Activated T-cell treated with anti-CD3 and anti-CD28 coated beads, Interleukin-2, amount 50 U/mL, for 4 hours (primary cell): ENCODE results near the gene ZCCHC13. TPM values are rescaled to one million over a fixed set of nuclear protein-coding genes. Genes with fewer than 3 reads are reported as not detected.

Experiments used
- ATAC-seq, 2 donors: fragments of 200-7000 bp; cut with Tn5 transposase; one replicate each; pipeline ENCODE4 v1.10.0; 2021
- DNase-seq: peaks from one replicate; pipeline ENCODE4 v3.0.0-alpha.2; 2020
- H3K27me3 Mint-ChIP-seq: one replicate; pipeline ENCODE4 v1.8.0; 2021; ENCODE audit warnings: low read depth, mixed read lengths
- H3K36me3 Mint-ChIP-seq: one replicate; pipeline ENCODE4 v1.8.0; 2022; ENCODE audit warnings: mixed read lengths; ENCODE audit not compliant: insufficient read depth
- H3K4me1 Mint-ChIP-seq: one replicate; pipeline ENCODE4 v1.8.0; 2021; ENCODE audit warnings: low read depth, mixed read lengths
- H3K4me3 Mint-ChIP-seq: one replicate; pipeline ENCODE4 v1.8.0; 2021; ENCODE audit warnings: mild to moderate bottlenecking, moderate library complexity, mixed read lengths
- H3K9me3 Mint-ChIP-seq: one replicate; pipeline ENCODE4 v1.8.0; 2021; ENCODE audit warnings: mixed read lengths
- total RNA-seq, 3 donors: library from RNA; stranded (reverse); gene quantifications; one replicate each; pipeline ENCODE4 v1.2.1, GENCODE V29; 2021

The ZCCHC13 gene
- total RNA-seq, 3 donors from 2014 or later, result not detected

GRCh38 chrX:74343343-74344279 lies 39.6 kb downstream of the ZCCHC13 start:
- peak; percentile 80 for ATAC-seq

GRCh38 chrX:74344280-74344622 lies 40.3 kb downstream of the ZCCHC13 start:
- H3K36me3 Mint-ChIP-seq, result no peaks in the 10 kb centered on the region
- peaks cover 4% of the 10 kb centered on the region for H3K27me3 Mint-ChIP-seq
- ATAC-seq (no peak), DNase-seq (no peak)
- no peaks in the 10 kb centered on the region for H3K9me3 Mint-ChIP-seq
- H3K4me1 Mint-ChIP-seq, result peaks cover 4% of the 10 kb centered on the region
- no peak overlapping the region for H3K4me3 Mint-ChIP-seq

More at GRCh38 chrX:74343343-74344279, 39.6 kb downstream of the ZCCHC13 start:
- peak; percentile 15 for DNase-seq
- peaks cover 4% of the 10 kb centered on the region for H3K4me1 Mint-ChIP-seq
- H3K4me3 Mint-ChIP-seq, result no peak overlapping the region
- peaks cover 4% of the 10 kb centered on the region for H3K27me3 Mint-ChIP-seq
- no peaks in the 10 kb centered on the region for H3K9me3 Mint-ChIP-seq
- H3K36me3 Mint-ChIP-seq, result no peaks in the 10 kb centered on the region

DNA sequence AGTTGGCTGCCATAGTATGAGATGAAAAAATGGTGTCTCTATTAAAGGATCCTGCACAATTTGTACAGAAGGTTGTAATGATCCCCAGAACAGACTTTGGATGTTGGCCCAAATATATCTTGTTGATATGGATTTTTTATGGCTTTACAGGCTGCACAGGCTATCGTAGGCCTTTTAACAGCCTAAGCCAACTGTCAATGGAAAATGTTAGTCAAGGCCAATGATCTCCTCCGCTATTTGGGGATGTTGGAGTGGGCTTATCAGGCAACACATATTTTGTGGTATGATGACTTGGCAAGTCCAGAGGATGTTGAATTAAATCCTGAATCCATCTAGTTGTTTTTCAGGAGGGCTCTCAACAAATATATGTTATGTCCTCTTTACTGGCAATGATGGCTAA lies 42.1 kb downstream of the ZCCHC13 start:
- ATAC-seq, result no peak
- Mint-ChIP-seq H3K4me3 (no peak overlapping the region), H3K27me3 (peaks cover 4% of the 10 kb centered on the region), H3K9me3 (no peaks in the 10 kb centered on the region), H3K36me3 (no peaks in the 10 kb centered on the region), H3K4me1 (peaks cover 4% of the 10 kb centered on the region)
- DNase-seq, result no peak

- Mint-ChIP-seq H3K9me3 (no peaks in the 10 kb centered on the region), H3K27me3 (no peaks in the 10 kb centered on the region), H3K4me1 (peaks cover 5% of the 10 kb centered on the region), H3K4me3 (no peak overlapping the region), H3K36me3 (no peaks in the 10 kb centered on the region)
- DNase-seq (no peak), ATAC-seq (no peak)
These were observed 45.4 kb downstream of the ZCCHC13 start for GRCh38 chrX:74349387-74349786.

- Mint-ChIP-seq H3K4me1 (peaks cover 5% of the 10 kb centered on the region), H3K9me3 (no peaks in the 10 kb centered on the region), H3K36me3 (no peaks in the 10 kb centered on the region), H3K27me3 (no peaks in the 10 kb centered on the region), H3K4me3 (peak overlapping the region; percentile 63)
- ATAC-seq (no peak), DNase-seq (no peak)
These were observed 47.8 kb downstream of the ZCCHC13 start for GRCh38 chrX:74351760-74352159.

GRCh38 chrX:74353984-74354383 lies 50.0 kb downstream of the ZCCHC13 start:
- Mint-ChIP-seq H3K4me1 (peaks cover 5% of the 10 kb centered on the region), H3K4me3 (no peak overlapping the region), H3K36me3 (no peaks in the 10 kb centered on the region), H3K27me3 (peaks cover 2% of the 10 kb centered on the region), H3K9me3 (no peaks in the 10 kb centered on the region)
- no peak for DNase-seq
- no peak for ATAC-seq

Other genes with a start within 250 kb of the ZCCHC13 start
- gene SLC16A2, start 117.3 kb downstream of the ZCCHC13 start, total RNA-seq, result under 1 TPM; 0.33 to 0.63 (median 0.42) TPM